VCaP (cell line): ENCODE data around the gene VSIG10L.

Experiments
- H3K27ac ChIP-seq: fragments of 450-650 bp; 2 replicates; pipeline ENCODE4 v1.5.1; 2017
- TF ChIP-seq, protein P1 (sequence below): fragments of 450-650 bp; conservative IDR thresholded peaks from 2 replicates; pipeline ENCODE4 v1.5.1; 2017; ENCODE audit warnings: mild to moderate bottlenecking, moderate library complexity

VSIG10L gene

GRCh38 chr19:51325161-51325976, 16.6 kb downstream of the VSIG10L start:
- no peak overlapping the region for H3K27ac ChIP-seq
- TF ChIP-seq, protein P1, sequence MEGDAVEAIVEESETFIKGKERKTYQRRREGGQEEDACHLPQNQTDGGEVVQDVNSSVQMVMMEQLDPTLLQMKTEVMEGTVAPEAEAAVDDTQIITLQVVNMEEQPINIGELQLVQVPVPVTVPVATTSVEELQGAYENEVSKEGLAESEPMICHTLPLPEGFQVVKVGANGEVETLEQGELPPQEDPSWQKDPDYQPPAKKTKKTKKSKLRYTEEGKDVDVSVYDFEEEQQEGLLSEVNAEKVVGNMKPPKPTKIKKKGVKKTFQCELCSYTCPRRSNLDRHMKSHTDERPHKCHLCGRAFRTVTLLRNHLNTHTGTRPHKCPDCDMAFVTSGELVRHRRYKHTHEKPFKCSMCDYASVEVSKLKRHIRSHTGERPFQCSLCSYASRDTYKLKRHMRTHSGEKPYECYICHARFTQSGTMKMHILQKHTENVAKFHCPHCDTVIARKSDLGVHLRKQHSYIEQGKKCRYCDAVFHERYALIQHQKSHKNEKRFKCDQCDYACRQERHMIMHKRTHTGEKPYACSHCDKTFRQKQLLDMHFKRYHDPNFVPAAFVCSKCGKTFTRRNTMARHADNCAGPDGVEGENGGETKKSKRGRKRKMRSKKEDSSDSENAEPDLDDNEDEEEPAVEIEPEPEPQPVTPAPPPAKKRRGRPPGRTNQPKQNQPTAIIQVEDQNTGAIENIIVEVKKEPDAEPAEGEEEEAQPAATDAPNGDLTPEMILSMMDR: no peak

- H3K27ac ChIP-seq: no peak overlapping the region
Measured at GRCh38 chr19:51324167-51324481, 17.8 kb downstream of the VSIG10L start.

DNA sequence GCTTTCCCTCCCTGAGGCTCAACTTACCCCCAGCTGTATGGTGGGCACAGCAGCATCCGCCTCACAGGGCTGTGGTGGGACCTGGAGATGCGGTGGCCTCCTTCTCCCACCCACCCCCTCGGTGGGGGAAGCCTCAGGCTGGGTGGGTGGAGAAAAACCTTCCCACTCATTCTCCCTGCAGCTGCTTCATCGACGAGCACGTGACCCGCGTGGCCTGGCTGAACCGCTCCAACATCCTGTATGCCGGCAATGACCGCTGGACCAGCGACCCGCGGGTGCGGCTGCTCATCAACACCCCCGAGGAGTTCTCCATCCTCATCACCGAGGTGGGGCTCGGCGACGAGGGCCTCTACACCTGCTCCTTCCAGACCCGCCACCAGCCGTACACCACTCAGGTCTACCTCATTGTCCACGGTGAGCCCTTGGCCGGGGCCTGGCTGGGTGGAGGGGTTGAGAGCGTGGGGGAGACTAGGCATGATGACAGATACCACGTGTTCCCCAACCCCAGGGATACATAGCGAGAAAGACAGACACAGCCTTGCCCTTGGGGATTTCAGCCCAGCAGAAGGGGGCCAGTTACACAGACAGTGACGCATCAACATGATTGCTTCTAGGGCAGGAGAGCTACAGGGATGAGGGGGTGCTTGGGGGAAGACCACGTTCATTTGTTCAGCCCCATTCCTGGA, 18.3 kb downstream of the VSIG10L start:
- H3K27ac ChIP-seq: no peak overlapping the region

More at GRCh38 chr19:51324167-51324481, 17.8 kb downstream of the VSIG10L start:
- TF ChIP-seq, protein P1: no peak

DNA sequence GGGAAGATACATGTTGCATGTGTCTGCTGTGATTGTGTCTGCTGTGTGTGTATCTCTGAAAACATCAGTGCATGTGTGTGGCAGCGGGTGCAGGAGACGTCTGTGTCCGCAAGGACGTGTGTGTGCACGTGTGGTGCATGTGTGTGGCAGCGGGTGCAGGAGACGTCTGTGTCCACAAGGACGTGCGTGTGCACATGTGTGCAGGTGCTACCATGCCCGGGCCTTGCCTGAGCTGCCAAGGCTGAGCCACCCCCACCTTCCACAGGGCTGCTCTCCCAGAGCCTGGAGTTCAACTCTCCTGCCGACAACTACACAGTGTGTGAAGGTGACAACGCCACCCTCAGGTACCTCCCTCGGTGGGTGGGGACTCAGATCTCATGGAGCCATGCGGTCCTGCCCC, 20.1 kb downstream of the VSIG10L start:
- H3K27ac ChIP-seq: no peak overlapping the region
- TF ChIP-seq, protein P1: no peak

More for the DNA sequence above, 18.3 kb downstream of the VSIG10L start:
- TF ChIP-seq, protein P1: no peak

GRCh38 chr19:51320280-51320657, 21.7 kb downstream of the VSIG10L start:
- no peak overlapping the region for H3K27ac ChIP-seq
- TF ChIP-seq, protein P1: no peak

- TF ChIP-seq, protein P1: no peak
- H3K27ac ChIP-seq: no peak overlapping the region
Measured at GRCh38 chr19:51319649-51320279, 22.2 kb downstream of the VSIG10L start.
